Astrocyte (in vitro differentiated cells and primary cell): ENCODE data around the gene NXPE3. TPM values are rescaled to one million over a fixed set of nuclear protein-coding genes. Genes with fewer than 3 reads are reported as not detected.

Experiments
- DNase-seq: peaks from one replicate; pipeline ENCODE4 v3.0.0-alpha.2; 2010; ENCODE audit warnings: low read depth
- FAIRE-seq: peaks from 2 replicates; lab custom pipeline; 2011; peaks lifted over from hg19 to GRCh38; lab: Jason Lieb, UNC
- H2AFZ ChIP-seq: 2 replicates; pipeline ENCODE4 v1.6.0; 2012; ENCODE audit warnings: low read depth, low read length, inconsistent platforms
- H3K27ac ChIP-seq: 2 replicates; pipeline ENCODE4 v1.5.1; 2011; ENCODE audit warnings: low read depth, low read length, inconsistent platforms
- H3K27me3 ChIP-seq: 2 replicates; pipeline ENCODE4 v1.6.0; 2011; ENCODE audit warnings: low read length, inconsistent platforms; ENCODE audit not compliant: insufficient read depth
- H3K36me3 ChIP-seq: 2 replicates; pipeline ENCODE4 v1.5.1; 2011; ENCODE audit warnings: low read length, inconsistent platforms; ENCODE audit not compliant: insufficient read depth
- H3K4me1 ChIP-seq: 2 replicates; pipeline ENCODE4 v1.5.1; 2011; ENCODE audit warnings: low read length, inconsistent platforms; ENCODE audit not compliant: insufficient read depth
- H3K4me2 ChIP-seq: 2 replicates; pipeline ENCODE4 v1.6.0; 2012; ENCODE audit warnings: low read length, inconsistent platforms
- H3K4me3 ChIP-seq: 2 replicates; pipeline ENCODE4 v1.5.1; 2011; ENCODE audit warnings: low read depth, mild to moderate bottlenecking, low read length, inconsistent platforms; ENCODE audit not compliant: insufficient read depth
- H3K79me2 ChIP-seq: 2 replicates; pipeline ENCODE4 v1.6.0; 2012; ENCODE audit warnings: mild to moderate bottlenecking, low read length, inconsistent platforms; ENCODE audit not compliant: insufficient read depth
- H3K9ac ChIP-seq: 2 replicates; pipeline ENCODE4 v1.6.0; 2012; ENCODE audit warnings: mild to moderate bottlenecking, low read length, inconsistent platforms
- H3K9me3 ChIP-seq: 2 replicates; pipeline ENCODE4 v1.5.1; 2012; ENCODE audit warnings: low read depth, mild to moderate bottlenecking, low read length, inconsistent platforms; ENCODE audit not compliant: insufficient read depth
- H4K20me1 ChIP-seq: 2 replicates; pipeline ENCODE4 v1.6.0; 2012; ENCODE audit warnings: low read length, inconsistent platforms; ENCODE audit not compliant: insufficient read depth
- H3K27ac Mint-ChIP-seq: one replicate; pipeline ENCODE4 v1.8.0; 2021; ENCODE audit warnings: mild to moderate bottlenecking, mixed read lengths; ENCODE audit not compliant: unreplicated experiment
- H3K27me3 Mint-ChIP-seq: one replicate; pipeline ENCODE4 v1.8.0; 2021; ENCODE audit warnings: low read depth, mixed read lengths; ENCODE audit not compliant: unreplicated experiment
- H3K36me3 Mint-ChIP-seq: one replicate; pipeline ENCODE4 v1.8.0; 2021; ENCODE audit warnings: low read depth, mixed read lengths; ENCODE audit not compliant: unreplicated experiment
- H3K4me1 Mint-ChIP-seq: one replicate; pipeline ENCODE4 v1.8.0; 2021; ENCODE audit warnings: low read depth, mixed read lengths; ENCODE audit not compliant: unreplicated experiment
- H3K4me3 Mint-ChIP-seq: one replicate; pipeline ENCODE4 v1.8.0; 2021; ENCODE audit warnings: mild to moderate bottlenecking, moderate library complexity, mixed read lengths; ENCODE audit not compliant: unreplicated experiment
- H3K9me3 Mint-ChIP-seq: one replicate; pipeline ENCODE4 v1.8.0; 2021; ENCODE audit warnings: mild to moderate bottlenecking, mixed read lengths; ENCODE audit not compliant: unreplicated experiment
- EZH2 ChIP-seq: IDR thresholded peaks from 2 replicates; pipeline ENCODE4 v1.6.1; 2012; ENCODE audit warnings: mild to moderate bottlenecking, low read length, inconsistent platforms; ENCODE audit not compliant: insufficient read depth
- total RNA-seq: library from RNA; stranded (reverse); gene quantifications from 2 replicates; pipeline ENCODE4 v1.2.1, GENCODE V29; 2021
- TF ChIP-seq, protein P1 (sequence below): IDR thresholded peaks from 2 replicates; pipeline ENCODE4 v1.5.1; 2011; ENCODE audit warnings: low read depth, mild to moderate bottlenecking, inconsistent platforms, low read length, moderate library complexity; ENCODE audit not compliant: insufficient read depth

NXPE3 gene
- total RNA-seq, 1 donor from 2014 or later: 46.4 TPM

DNA sequence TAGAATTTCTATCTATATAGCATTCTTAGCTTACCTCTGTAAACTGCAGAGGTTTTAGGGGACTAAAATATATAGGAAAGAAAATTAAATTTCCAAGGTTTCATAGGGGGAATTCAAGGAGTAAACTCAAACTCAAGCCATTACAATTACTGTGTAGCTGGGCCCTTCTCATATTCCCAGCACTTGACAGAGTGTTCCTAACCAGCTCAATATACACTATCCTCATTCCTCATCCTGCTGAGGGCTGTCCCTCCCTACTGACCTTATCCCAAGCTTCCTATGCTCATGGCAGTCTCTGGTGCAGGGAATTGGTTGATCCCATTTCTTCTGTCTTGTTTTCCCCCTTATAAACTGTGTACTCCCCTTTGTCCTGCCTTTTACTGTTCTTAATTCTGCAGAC is 33.9 kb downstream of the NXPE3 start:
- TF ChIP-seq, protein P1, sequence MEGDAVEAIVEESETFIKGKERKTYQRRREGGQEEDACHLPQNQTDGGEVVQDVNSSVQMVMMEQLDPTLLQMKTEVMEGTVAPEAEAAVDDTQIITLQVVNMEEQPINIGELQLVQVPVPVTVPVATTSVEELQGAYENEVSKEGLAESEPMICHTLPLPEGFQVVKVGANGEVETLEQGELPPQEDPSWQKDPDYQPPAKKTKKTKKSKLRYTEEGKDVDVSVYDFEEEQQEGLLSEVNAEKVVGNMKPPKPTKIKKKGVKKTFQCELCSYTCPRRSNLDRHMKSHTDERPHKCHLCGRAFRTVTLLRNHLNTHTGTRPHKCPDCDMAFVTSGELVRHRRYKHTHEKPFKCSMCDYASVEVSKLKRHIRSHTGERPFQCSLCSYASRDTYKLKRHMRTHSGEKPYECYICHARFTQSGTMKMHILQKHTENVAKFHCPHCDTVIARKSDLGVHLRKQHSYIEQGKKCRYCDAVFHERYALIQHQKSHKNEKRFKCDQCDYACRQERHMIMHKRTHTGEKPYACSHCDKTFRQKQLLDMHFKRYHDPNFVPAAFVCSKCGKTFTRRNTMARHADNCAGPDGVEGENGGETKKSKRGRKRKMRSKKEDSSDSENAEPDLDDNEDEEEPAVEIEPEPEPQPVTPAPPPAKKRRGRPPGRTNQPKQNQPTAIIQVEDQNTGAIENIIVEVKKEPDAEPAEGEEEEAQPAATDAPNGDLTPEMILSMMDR: no peak
- TF ChIP-seq EZH2: no peak
- no peak overlapping the region for H3K9ac ChIP-seq
- H3K4me2 ChIP-seq: no peak overlapping the region
- no peaks in the 10 kb centered on the region for H3K9me3 ChIP-seq
- H3K27ac Mint-ChIP-seq: no peak overlapping the region
- no peaks in the 10 kb centered on the region for H3K27me3 ChIP-seq
- H3K4me3 Mint-ChIP-seq: no peak overlapping the region
- no peak overlapping the region for H3K27ac ChIP-seq
- no peaks in the 10 kb centered on the region for H3K27me3 Mint-ChIP-seq
- H3K4me1 ChIP-seq: no peaks in the 10 kb centered on the region
- H3K79me2 ChIP-seq: no peaks in the 10 kb centered on the region
- peaks cover 11% of the 10 kb centered on the region for H3K36me3 Mint-ChIP-seq
- H3K9me3 Mint-ChIP-seq: no peaks in the 10 kb centered on the region
- DNase-seq: no peak
- no peaks in the 10 kb centered on the region for H3K36me3 ChIP-seq
- H2AFZ ChIP-seq: no peak overlapping the region
- peaks cover 2% of the 10 kb centered on the region for H3K4me1 Mint-ChIP-seq
- no peak for FAIRE-seq
- no peaks in the 10 kb centered on the region for H4K20me1 ChIP-seq
- H3K4me3 ChIP-seq: no peak overlapping the region

DNA sequence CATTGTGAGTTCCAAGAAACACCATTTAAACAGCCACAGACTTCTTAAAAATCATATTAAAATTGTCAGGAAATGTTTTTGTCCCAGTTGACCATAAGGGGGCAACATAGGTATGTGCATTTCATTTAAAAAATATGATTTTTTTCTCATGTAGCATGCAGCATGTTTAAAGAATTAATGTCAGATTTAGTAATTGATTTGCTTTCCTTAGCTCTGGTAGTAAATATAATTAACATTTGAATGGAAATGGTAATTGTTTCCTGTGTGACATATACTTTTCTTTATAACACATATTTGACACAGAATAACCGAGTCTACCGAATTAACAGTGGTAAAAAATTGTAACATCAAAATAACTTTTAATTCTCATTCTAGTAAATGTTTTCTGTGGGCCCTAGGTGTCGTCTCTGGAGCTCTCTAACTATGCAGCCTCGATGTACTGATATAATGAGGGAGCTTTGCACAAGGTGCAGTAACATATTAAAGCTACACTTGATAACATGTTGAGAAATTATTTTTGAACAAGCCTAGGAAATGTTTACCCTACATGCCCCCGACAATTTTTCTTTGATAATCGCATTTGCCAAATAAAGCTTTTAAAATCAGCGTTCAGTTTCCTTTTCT is 34.9 kb downstream of the NXPE3 start:
- no peak overlapping the region for H3K27ac ChIP-seq
- no peak overlapping the region for H3K4me3 ChIP-seq
- H3K4me1 ChIP-seq: no peaks in the 10 kb centered on the region
- H4K20me1 ChIP-seq: no peaks in the 10 kb centered on the region
- no peak overlapping the region for H2AFZ ChIP-seq
- TF ChIP-seq EZH2: no peak
- TF ChIP-seq, protein P1: peak; percentile 47
- DNase-seq (no peak), FAIRE-seq (peak; percentile 26)
- H3K9ac ChIP-seq: no peak overlapping the region
- no peaks in the 10 kb centered on the region for H3K9me3 Mint-ChIP-seq
- no peaks in the 10 kb centered on the region for H3K27me3 ChIP-seq
- no peak overlapping the region for H3K4me2 ChIP-seq
- peaks cover 2% of the 10 kb centered on the region for H3K4me1 Mint-ChIP-seq
- peaks cover 11% of the 10 kb centered on the region for H3K36me3 Mint-ChIP-seq
- H3K79me2 ChIP-seq: no peaks in the 10 kb centered on the region
- H3K27ac Mint-ChIP-seq: no peak overlapping the region
- H3K9me3 ChIP-seq: no peaks in the 10 kb centered on the region
- H3K36me3 ChIP-seq: no peaks in the 10 kb centered on the region
- H3K27me3 Mint-ChIP-seq: no peaks in the 10 kb centered on the region
- no peak overlapping the region for H3K4me3 Mint-ChIP-seq

DNA sequence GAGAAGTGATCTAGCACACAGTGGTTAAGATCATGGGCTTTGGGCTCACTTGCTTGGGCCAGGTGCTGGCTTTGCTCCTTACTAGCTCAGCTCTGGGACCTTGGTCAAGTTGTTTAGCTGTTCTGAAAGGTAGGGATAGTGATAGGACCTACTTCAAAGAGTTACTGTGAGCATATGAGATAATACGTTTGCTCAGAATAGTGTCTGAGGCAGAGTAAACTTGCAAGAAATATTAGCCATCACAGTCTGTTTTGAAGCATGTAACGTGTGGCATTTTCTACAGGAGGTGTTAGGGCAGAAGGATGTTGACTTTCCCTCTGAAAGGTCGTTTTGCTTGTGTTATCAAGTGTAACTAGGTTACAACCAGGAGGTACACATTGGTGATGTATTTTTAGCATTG is 35.8 kb downstream of the NXPE3 start:
- Mint-ChIP-seq H3K4me1 (peaks cover 2% of the 10 kb centered on the region), H3K27me3 (no peaks in the 10 kb centered on the region), H3K36me3 (peaks cover 11% of the 10 kb centered on the region), H3K4me3 (no peak overlapping the region), H3K9me3 (no peaks in the 10 kb centered on the region), H3K27ac (no peak overlapping the region)
- Histone ChIP-seq H3K27ac (no peak overlapping the region), H3K36me3 (no peaks in the 10 kb centered on the region), H2AFZ (no peak overlapping the region), H3K27me3 (no peaks in the 10 kb centered on the region), H3K4me2 (no peak overlapping the region), H3K79me2 (no peaks in the 10 kb centered on the region), H3K4me1 (no peaks in the 10 kb centered on the region), H3K9me3 (no peaks in the 10 kb centered on the region), H4K20me1 (no peaks in the 10 kb centered on the region), H3K4me3 (no peak overlapping the region), H3K9ac (no peak overlapping the region)
- no peak for DNase-seq
- TF ChIP-seq, protein P1: no peak
- no peak for TF ChIP-seq EZH2
- FAIRE-seq: peak; percentile 59
